Ishikawa (cell line): ENCODE measurements around the gene GABRR3.

Source experiments
- CEBPB ChIP-seq: IDR thresholded peaks from 2 replicates; pipeline ENCODE4 v1.6.1; 2012
- CREB1 ChIP-seq: IDR thresholded peaks from 2 replicates; pipeline ENCODE4 v1.6.1; 2012; ENCODE audit warnings: low read depth
- EGR1 ChIP-seq: IDR thresholded peaks from 2 replicates; pipeline ENCODE4 v1.6.1; 2012
- EP300 ChIP-seq: IDR thresholded peaks from 2 replicates; pipeline ENCODE4 v1.6.1; 2012; ENCODE audit warnings: borderline replicate concordance
- FOXM1 ChIP-seq: IDR thresholded peaks from 2 replicates; pipeline ENCODE4 v1.6.1; 2012; ENCODE audit warnings: low read depth, borderline replicate concordance
- NFIC ChIP-seq: IDR thresholded peaks from 2 replicates; pipeline ENCODE4 v1.6.1; 2012
- RAD21 ChIP-seq: IDR thresholded peaks from 2 replicates; pipeline ENCODE4 v1.6.1; 2012; ENCODE audit warnings: low read depth
- TAF1 ChIP-seq: IDR thresholded peaks from 2 replicates; pipeline ENCODE4 v1.6.1; 2012; ENCODE audit warnings: low read depth, mild to moderate bottlenecking
- TCF12 ChIP-seq: IDR thresholded peaks from 2 replicates; pipeline ENCODE4 v1.6.1; 2012; ENCODE audit warnings: low read depth
- TEAD4 ChIP-seq: IDR thresholded peaks from 2 replicates; pipeline ENCODE4 v1.6.1; 2012
- YY1 ChIP-seq: IDR thresholded peaks from 2 replicates; pipeline ENCODE4 v1.6.1; 2012; ENCODE audit warnings: low read depth
- ZBTB7A ChIP-seq: IDR thresholded peaks from 2 replicates; pipeline ENCODE4 v1.6.1; 2012; ENCODE audit warnings: low read depth
- TF ChIP-seq, protein P1 (sequence below): IDR thresholded peaks from 2 replicates; pipeline ENCODE4 v1.6.1; 2012
- TF ChIP-seq, protein P2 (sequence below): IDR thresholded peaks from 2 replicates; pipeline ENCODE4 v1.6.1; 2012
- TF ChIP-seq, protein P3 (sequence below): IDR thresholded peaks from 2 replicates; pipeline ENCODE4 v1.6.1; 2012; ENCODE audit warnings: low read depth, mild to moderate bottlenecking

GABRR3 gene

DNA sequence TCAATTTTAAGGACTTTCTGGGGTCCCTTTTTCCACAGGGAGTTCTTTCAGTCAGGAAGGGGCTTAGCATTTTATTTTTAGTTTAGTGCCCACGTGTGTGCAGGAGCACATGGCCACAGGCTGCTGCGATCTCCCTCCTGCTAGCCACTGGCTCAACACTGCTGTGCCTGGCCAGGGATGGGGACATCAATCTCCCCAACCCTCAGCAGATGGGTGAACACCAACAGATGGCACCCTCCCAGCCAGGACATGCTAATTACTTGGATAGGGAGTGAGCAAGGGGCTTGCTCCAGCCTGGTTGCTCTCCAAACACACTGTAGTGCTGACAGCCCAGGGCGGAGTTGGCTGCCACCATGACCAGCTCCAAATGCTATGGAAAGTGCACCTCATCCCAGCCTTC lies 55.5 kb downstream of the GABRR3 start:
- TF ChIP-seq RAD21, result no peak
- no peak for TF ChIP-seq TAF1
- TF ChIP-seq TCF12, result no peak
- no peak for TF ChIP-seq FOXM1
- no peak for TF ChIP-seq CEBPB
- no peak for TF ChIP-seq CREB1
- TF ChIP-seq, protein P1, sequence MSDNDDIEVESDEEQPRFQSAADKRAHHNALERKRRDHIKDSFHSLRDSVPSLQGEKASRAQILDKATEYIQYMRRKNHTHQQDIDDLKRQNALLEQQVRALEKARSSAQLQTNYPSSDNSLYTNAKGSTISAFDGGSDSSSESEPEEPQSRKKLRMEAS, result no peak

DNA sequence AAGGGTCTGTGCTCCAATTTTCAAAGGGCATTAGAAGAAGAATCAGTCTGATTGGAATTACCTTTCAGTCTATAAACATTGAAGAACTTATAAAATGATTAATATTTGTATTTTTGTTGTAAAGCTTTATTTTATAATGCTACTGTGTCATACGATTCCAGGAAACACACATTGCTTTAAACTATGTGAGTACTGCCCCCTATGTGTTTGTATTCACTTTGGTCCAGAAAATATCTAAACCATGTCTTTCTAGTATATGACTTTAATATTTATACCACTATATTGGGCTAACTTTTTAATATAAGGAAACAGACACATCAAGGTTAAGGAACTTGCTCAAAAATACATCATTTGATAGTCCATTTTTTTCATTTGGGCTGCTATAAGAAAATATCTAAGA lies 59.6 kb downstream of the GABRR3 start:
- TF ChIP-seq FOXM1 (no peak), EP300 (no peak), EGR1 (no peak), CEBPB (no peak), NFIC (no peak), TAF1 (no peak), RAD21 (no peak), TCF12 (no peak), CREB1 (no peak)
- TF ChIP-seq, protein P1, result no peak
- TF ChIP-seq, protein P2, sequence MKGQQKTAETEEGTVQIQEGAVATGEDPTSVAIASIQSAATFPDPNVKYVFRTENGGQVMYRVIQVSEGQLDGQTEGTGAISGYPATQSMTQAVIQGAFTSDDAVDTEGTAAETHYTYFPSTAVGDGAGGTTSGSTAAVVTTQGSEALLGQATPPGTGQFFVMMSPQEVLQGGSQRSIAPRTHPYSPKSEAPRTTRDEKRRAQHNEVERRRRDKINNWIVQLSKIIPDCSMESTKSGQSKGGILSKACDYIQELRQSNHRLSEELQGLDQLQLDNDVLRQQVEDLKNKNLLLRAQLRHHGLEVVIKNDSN, result no peak

DNA sequence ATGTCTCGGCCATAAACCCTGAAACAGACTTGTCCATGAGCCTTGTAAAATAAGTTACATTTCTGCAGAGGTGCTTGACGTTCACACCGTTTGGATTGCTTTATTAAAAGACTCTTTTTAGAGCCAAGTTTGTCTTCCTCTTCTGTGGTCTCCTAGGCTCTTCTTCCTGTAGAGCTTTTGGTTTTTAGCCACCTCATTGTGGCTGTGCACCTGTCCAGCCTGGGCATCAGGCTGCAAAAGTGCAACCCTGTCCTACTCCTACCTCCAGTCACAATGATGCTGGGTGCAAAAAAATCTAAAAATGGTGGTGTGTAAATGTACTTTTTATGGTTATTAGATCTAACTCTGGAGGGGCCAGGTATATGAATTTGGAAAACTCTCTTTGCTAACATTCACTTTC lies 60.1 kb downstream of the GABRR3 start:
- TF ChIP-seq CREB1, result no peak
- TF ChIP-seq YY1, result no peak
- no peak for TF ChIP-seq EGR1
- TF ChIP-seq, protein P1, result no peak

DNA sequence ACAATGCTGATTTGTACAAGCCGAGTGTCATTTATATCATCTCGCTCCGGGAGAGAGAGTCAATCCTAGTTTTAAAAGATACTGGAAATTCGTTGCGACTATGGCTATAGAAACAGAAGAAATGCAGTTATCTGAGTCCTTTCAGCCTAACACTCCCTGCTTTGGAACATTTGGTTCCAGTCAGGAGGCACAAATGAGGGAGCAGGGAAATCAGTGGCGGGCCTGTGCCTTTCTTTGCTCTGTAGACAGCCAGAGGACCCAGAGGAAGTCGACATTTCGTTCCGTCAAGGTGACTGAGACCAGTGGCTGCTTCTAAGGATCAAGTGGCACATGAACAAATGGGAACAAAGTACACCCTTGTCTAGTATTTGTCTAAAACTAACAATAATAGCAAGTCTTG lies 62.1 kb downstream of the GABRR3 start:
- TF ChIP-seq TAF1 (no peak), YY1 (no peak), EP300 (no peak), EGR1 (no peak), TEAD4 (no peak), FOXM1 (no peak), ZBTB7A (no peak), CREB1 (no peak), CEBPB (no peak), RAD21 (no peak), NFIC (no peak), TCF12 (no peak)
- TF ChIP-seq, protein P1, result no peak
- TF ChIP-seq, protein P2, result no peak
- TF ChIP-seq, protein P3, sequence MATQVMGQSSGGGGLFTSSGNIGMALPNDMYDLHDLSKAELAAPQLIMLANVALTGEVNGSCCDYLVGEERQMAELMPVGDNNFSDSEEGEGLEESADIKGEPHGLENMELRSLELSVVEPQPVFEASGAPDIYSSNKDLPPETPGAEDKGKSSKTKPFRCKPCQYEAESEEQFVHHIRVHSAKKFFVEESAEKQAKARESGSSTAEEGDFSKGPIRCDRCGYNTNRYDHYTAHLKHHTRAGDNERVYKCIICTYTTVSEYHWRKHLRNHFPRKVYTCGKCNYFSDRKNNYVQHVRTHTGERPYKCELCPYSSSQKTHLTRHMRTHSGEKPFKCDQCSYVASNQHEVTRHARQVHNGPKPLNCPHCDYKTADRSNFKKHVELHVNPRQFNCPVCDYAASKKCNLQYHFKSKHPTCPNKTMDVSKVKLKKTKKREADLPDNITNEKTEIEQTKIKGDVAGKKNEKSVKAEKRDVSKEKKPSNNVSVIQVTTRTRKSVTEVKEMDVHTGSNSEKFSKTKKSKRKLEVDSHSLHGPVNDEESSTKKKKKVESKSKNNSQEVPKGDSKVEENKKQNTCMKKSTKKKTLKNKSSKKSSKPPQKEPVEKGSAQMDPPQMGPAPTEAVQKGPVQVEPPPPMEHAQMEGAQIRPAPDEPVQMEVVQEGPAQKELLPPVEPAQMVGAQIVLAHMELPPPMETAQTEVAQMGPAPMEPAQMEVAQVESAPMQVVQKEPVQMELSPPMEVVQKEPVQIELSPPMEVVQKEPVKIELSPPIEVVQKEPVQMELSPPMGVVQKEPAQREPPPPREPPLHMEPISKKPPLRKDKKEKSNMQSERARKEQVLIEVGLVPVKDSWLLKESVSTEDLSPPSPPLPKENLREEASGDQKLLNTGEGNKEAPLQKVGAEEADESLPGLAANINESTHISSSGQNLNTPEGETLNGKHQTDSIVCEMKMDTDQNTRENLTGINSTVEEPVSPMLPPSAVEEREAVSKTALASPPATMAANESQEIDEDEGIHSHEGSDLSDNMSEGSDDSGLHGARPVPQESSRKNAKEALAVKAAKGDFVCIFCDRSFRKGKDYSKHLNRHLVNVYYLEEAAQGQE, result no peak

DNA sequence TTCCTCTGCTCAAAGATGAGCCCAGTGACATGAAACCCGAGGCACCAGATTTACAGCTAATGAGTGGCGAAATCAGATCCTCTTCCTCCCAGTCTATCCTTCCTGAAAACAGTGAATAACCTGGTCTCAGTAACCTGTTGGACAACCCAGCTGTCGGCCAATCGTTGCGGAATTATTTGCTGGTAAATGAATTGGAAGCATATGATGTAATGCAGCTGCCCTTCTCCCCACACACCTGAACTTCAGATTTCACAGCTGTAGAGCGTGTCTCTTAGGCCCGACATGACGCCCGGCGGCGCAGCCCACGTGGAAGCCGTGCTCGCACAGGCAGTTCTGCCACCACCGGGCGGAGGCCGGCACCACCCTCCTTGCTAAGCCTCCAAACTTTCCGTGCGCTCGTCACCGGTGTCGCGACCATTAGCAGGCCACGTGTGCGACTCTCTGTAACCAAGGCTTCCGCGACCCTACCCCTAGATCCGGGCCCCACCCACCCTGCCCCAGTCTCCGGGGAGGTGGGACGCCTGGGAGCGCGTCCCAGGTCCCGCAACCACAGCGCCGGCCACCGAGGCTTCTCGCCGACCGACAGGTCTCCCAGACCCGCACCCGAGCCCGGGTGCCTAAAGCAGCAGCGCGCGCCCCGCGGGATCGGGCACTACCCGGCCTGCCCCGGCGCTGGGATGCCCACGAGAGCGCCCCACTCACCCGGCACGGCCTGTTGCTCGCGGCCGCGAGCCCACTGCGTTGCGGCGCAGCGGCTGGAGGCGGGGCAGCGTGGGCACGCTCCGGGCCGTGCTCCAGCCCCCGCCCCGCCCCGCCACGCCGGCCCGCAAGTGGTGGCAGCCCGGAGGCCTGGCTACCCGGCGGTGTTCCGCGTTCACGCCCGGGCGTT lies 63.2 kb downstream of the GABRR3 start, which contains the start of gene RIOX2:
Gene RIOX2 (minus strand): TSS at position 753 of the 889 bp plus-strand sequence. CDS start 4,838 bp downstream, outside the sequence.
- TF ChIP-seq ZBTB7A (no peak), CEBPB (peak; percentile 21; the same call in 1 of the 2 replicates), EP300 (no peak), EGR1 (no peak), FOXM1 (no peak), NFIC (no peak), TEAD4 (no peak), YY1 (0 out of 2 replicates have a peak, but pooled peaks have one; percentile 36), CREB1 (peak; percentile 6; the same call in 1 of the 2 replicates), RAD21 (no peak), TCF12 (peak; percentile 52), TAF1 (peak; percentile 75)
- TF ChIP-seq, protein P1, result peak; percentile 97
- TF ChIP-seq, protein P2, result peak; percentile 67
- TF ChIP-seq, protein P3, result no peak
